ENCODE results near the gene MAP7.

MAP7 gene

GRCh38 chr6:136576821-136577220 is 26.6 kb upstream of the MAP7 start:
- in situ Hi-C loops (cut with HindIII; ENCODE audit: low sequenced_read_pairs), result no loop called here
- no peak for DNase-seq (ENCODE audit: low read depth)
- no peak for TF ChIP-seq CTCF (IDR thresholded peaks at IDR 0.05; ENCODE audit: low read depth, low read length, missing control alignments)
- H3K4me3 ChIP-seq (ENCODE audit: low read depth, low read length), result no peak overlapping the region

GRCh38 chr6:136571496-136571895 is 21.3 kb upstream of the MAP7 start:
- DNase-seq (ENCODE audit: low read depth), result no peak
- no peak overlapping the region for H3K4me3 ChIP-seq (ENCODE audit: low read depth, low read length)
- in situ Hi-C loops (cut with HindIII; ENCODE audit: low sequenced_read_pairs), result no loop called here
- no peak for TF ChIP-seq CTCF (IDR thresholded peaks at IDR 0.05; ENCODE audit: low read depth, low read length, missing control alignments)

GRCh38 chr6:136571065-136571464 is 20.8 kb upstream of the MAP7 start:
- DNase-seq (ENCODE audit: low read depth), result no peak
- in situ Hi-C loops (cut with HindIII; ENCODE audit: low sequenced_read_pairs), result no loop called here
- H3K4me3 ChIP-seq (ENCODE audit: low read depth, low read length), result no peak overlapping the region
- TF ChIP-seq CTCF (IDR thresholded peaks at IDR 0.05; ENCODE audit: low read depth, low read length, missing control alignments), result no peak

- H3K4me3 ChIP-seq (ENCODE audit: low read depth, low read length), result no peak overlapping the region
- no peak for TF ChIP-seq CTCF (IDR thresholded peaks at IDR 0.05; ENCODE audit: low read depth, low read length, missing control alignments)
- in situ Hi-C loops (cut with HindIII; ENCODE audit: low sequenced_read_pairs), result no loop called here
- no peak for DNase-seq (ENCODE audit: low read depth)
Measured at GRCh38 chr6:136568129-136568528, 17.9 kb upstream of the MAP7 start.

GRCh38 chr6:136567688-136568087 is 17.5 kb upstream of the MAP7 start:
- DNase-seq (ENCODE audit: low read depth), result no peak
- in situ Hi-C loops (cut with HindIII; ENCODE audit: low sequenced_read_pairs), result no loop called here
- no peak for TF ChIP-seq CTCF (IDR thresholded peaks at IDR 0.05; ENCODE audit: low read depth, low read length, missing control alignments)

GRCh38 chr6:136566851-136567250 is 16.6 kb upstream of the MAP7 start:
- no peak for DNase-seq (ENCODE audit: low read depth)
- no peak for TF ChIP-seq CTCF (IDR thresholded peaks at IDR 0.05; ENCODE audit: low read depth, low read length, missing control alignments)
- no peak overlapping the region for H3K4me3 ChIP-seq (ENCODE audit: low read depth, low read length)
- in situ Hi-C loops (cut with HindIII; ENCODE audit: low sequenced_read_pairs), result no loop called here

More at GRCh38 chr6:136567688-136568087, 17.5 kb upstream of the MAP7 start:
- H3K4me3 ChIP-seq (ENCODE audit: low read depth, low read length), result no peak overlapping the region

DNA sequence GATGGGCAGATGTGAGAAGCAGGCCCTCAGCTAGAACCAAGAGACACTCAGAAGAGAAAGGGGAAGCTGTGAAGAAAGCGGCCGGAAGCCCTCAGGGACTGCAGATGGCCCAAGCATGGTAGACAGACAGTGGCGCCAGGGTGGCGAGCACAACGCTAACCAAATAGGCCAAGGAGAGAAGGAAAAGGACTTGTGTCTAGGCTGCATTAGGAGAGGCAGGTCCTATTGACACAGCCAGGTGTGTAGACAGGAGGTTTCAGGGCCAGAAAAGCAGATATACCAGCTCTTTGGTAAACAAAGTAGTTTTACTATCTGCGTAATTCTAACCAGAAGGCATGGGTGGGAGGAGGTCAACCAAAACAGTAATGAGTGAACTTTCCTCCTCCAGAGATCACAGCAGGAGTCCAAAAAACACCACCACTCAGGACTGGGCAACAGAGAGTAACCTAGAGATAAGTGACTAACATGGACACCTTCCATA is 15.8 kb upstream of the MAP7 start:
- DNase-seq (ENCODE audit: low read depth), result no peak
- no peak for TF ChIP-seq CTCF (IDR thresholded peaks at IDR 0.05; ENCODE audit: low read depth, low read length, missing control alignments)
- in situ Hi-C loops (cut with HindIII; ENCODE audit: low sequenced_read_pairs), result no loop called here
- H3K4me3 ChIP-seq (ENCODE audit: low read depth, low read length), result no peak overlapping the region

All from astrocyte of the cerebellum (primary cell).